Thyroid gland (tissue), 4 donors: ENCODE data around the gene XRCC3.

ENCODE experiments used
- CTCF ChIP-seq, 6 experiments: fragments of 200-600 bp in 3 of 6; fragments of 450-650 bp in 3 of 6; sonication (generic) in 3 of 6; IDR thresholded peaks; one replicate each; pipeline ENCODE4 v1.5.1; 2016 to 2019; ENCODE audit warnings: antibody characterized with exemption in 6 of 6, mild to moderate bottlenecking in 2 of 6, inconsistent platforms in 1 of 6, moderate library complexity in 1 of 6
- POLR2A ChIP-seq, 2 donors: fragments of 450-650 bp; IDR thresholded peaks; one replicate each; pipeline ENCODE4 v1.6.1; 2017; ENCODE audit warnings: antibody characterized with exemption in 2 of 2, mild to moderate bottlenecking in 2 of 2, moderate library complexity in 1 of 2

DNA sequence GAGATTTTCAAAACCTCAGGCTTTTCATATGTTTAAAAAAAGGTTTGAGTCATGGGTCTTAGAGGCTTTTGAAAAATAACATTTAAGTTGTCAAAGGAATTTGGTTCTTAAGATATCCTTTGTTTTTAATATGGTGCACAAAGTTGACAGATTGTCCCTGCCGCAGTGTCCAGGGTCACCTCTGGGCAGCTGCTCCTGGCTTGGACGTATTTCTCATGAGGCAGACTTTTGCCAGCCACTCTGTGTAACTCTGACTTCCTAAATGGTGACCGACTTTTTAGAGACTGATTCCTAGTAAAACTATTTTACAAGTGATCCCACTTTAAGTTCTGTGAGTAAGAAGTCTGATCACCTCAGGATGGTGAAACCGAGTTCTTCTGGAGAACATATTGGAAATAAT lies 27.5 kb downstream of the XRCC3 start:
- TF ChIP-seq POLR2A (IDR thresholded peaks at IDR 0.05) (no peak), CTCF (IDR thresholded peaks at IDR 0.05) (no peak)
